ENCODE data around the gene CACNA1S. TPM values are rescaled to one million over a fixed set of nuclear protein-coding genes. Genes with fewer than 3 reads are reported as not detected.

CACNA1S gene
- total RNA-seq, 1 experiment from 2014 or later: not detected

DNA sequence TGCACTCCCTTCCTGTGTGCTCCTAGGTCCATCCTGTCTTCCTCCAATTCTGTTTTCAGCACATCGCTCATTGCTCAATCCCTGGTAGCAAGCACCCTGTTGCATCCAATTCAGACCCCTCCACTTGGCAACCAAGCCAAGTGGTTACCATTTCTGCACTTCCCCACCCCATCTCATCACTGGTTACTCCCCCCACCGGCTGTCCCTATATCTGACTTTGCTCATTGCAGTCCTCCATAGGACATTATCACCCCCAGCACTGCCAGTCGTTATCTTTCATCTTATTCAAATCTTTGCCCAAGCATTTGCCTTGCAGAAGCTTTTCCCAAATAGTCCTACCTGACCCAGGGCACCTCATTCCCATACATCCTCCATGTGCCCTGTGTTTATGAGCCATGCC is 44.1 kb upstream of the CACNA1S start:
- no peak overlapping the region for H3K27ac ChIP-seq (ENCODE audit: low read depth, low read length, poor library complexity, severe bottlenecking)
- intact Hi-C loops (cut with micrococcal nuclease; ENCODE audit: unreplicated experiment): no loop called here
- no peak overlapping the region for H3K4me3 ChIP-seq (ENCODE audit: low read depth, low read length, poor library complexity, severe bottlenecking)
- H3K9me3 ChIP-seq (ENCODE audit: low read depth, low read length, poor library complexity, severe bottlenecking): no peaks in the 10 kb centered on the region
- BruUV-seq (replicated peaks): no TSS peak
- TF ChIP-seq EZH2 (IDR thresholded peaks at IDR 0.05; ENCODE audit: borderline replicate concordance, low read depth, low read length, poor library complexity, severe bottlenecking): no peak
- TF ChIP-seq CTCF (conservative IDR thresholded peaks at IDR 0.05; ENCODE audit: low read depth, low read length): no peak
- ChIA-PET POLR2A (ENCODE audit: low non-redundant PET) (no interaction called here), CTCF (no interaction called here)
- H3K4me1 ChIP-seq (ENCODE audit: insufficient read depth, low read length, poor library complexity, severe bottlenecking): peaks cover 10% of the 10 kb centered on the region
- peaks cover 11% of the 10 kb centered on the region for H3K36me3 ChIP-seq (ENCODE audit: insufficient read depth, low read length, poor library complexity, severe bottlenecking)
- no peak for DNase-seq (ENCODE audit: low spot score)
- H3K27me3 ChIP-seq (replicated peaks; ENCODE audit: insufficient read depth, low read depth, low read length, poor library complexity): no peaks in the 10 kb centered on the region

DNA sequence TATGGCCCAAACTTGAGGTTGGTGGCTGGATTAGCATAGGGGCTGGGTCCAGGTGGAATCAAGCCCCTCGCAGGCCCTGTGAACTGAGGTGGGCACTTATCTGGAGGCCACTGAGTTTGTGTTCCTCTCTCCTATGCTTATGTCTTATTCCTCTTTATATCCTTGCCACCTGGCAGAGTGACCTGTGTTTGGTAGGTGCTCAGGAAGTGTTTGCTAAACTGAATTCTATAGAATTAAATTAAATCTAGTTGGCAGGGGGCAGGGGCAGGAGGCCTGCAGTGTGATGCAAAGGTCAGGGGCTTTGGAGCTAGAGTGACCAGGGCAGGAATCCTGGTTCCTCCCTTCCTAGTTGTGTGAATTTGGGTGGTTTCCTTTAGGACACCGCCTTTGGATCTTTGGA is 43.1 kb upstream of the CACNA1S start:
- CTCF ChIA-PET: no interaction called here
- no peak for DNase-seq (ENCODE audit: low spot score)
- no peak overlapping the region for H3K4me3 ChIP-seq (ENCODE audit: low read depth, low read length, poor library complexity, severe bottlenecking)
- H3K4me1 ChIP-seq (ENCODE audit: insufficient read depth, low read length, poor library complexity, severe bottlenecking): peaks cover 10% of the 10 kb centered on the region
- no peak overlapping the region for H3K27ac ChIP-seq (ENCODE audit: low read depth, low read length, poor library complexity, severe bottlenecking)
- intact Hi-C loops (cut with micrococcal nuclease; ENCODE audit: unreplicated experiment): no loop called here
- no peaks in the 10 kb centered on the region for H3K27me3 ChIP-seq (replicated peaks; ENCODE audit: insufficient read depth, low read depth, low read length, poor library complexity)
- H3K9me3 ChIP-seq (ENCODE audit: low read depth, low read length, poor library complexity, severe bottlenecking): no peaks in the 10 kb centered on the region
- BruUV-seq (replicated peaks): no TSS peak
- peaks cover 21% of the 10 kb centered on the region for H3K36me3 ChIP-seq (ENCODE audit: insufficient read depth, low read length, poor library complexity, severe bottlenecking)
- POLR2A ChIA-PET (ENCODE audit: low non-redundant PET): no interaction called here
- TF ChIP-seq EZH2 (IDR thresholded peaks at IDR 0.05; ENCODE audit: borderline replicate concordance, low read depth, low read length, poor library complexity, severe bottlenecking) (no peak), CTCF (conservative IDR thresholded peaks at IDR 0.05; ENCODE audit: low read depth, low read length) (no peak)

DNA sequence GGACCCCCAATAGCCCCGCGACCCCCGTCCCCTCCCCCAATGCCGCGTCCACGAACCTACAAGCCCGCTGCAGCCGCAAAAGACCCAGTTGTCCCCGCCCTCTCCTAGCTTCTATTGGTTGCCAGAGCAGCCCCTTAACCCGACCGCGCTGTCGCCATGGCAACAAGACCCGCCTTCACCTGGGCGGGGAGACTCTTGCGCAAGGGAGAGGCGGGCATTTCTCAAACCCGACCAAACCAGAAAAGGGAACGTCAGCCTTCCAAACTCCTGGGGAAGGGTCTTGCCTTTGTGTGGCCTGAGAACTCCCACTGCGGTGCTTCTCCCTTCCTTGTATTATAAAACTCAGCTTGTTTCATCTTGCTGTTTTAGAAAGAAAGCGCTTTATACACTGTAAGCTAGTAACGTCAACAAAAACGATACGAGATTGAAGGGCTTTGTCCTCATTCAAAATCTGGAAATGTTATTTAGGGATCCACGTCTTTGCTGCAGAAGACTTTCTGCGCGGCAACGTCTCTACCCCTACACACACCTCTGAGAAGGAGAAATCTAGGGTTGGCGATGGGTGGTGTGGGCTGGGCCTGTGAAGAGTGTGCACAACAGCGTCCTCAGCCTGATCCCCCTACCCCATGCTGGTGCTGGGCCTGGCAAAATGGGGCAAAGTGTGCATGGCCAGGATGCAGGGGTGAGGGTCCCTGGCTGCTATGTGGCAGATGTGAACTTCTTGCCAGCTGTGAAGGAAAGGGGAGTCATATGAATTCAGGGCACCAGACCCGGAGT is 42.4 kb upstream of the CACNA1S start, which contains the start of gene TMEM9:
Gene TMEM9, minus strand, starts transcription at position 86 of the 777 bp plus-strand sequence. CDS start 551 bp downstream, outside the sequence.
- CTCF ChIA-PET: interaction anchor here (0.6 kb wide), 1 partner anchor 139 kb away, joined by 4 read pairs; no protein-coding TSS in a partner anchor
- H3K36me3 ChIP-seq (ENCODE audit: insufficient read depth, low read length, poor library complexity, severe bottlenecking): peaks cover 28% of the 10 kb centered on the region

More for the DNA sequence above, 42.4 kb upstream of the CACNA1S start, which contains the start of gene TMEM9:
- POLR2A ChIA-PET (ENCODE audit: low non-redundant PET): no interaction called here
- peak; percentile 97 for DNase-seq (ENCODE audit: low spot score)
- peak within 1 kb of the TSS; percentile 68 for H3K27ac ChIP-seq (ENCODE audit: low read depth, low read length, poor library complexity, severe bottlenecking)
- intact Hi-C loops (cut with micrococcal nuclease; ENCODE audit: unreplicated experiment): no loop called here
- peak within 1 kb of the TSS; percentile 85 for H3K4me3 ChIP-seq (ENCODE audit: low read depth, low read length, poor library complexity, severe bottlenecking)
- H3K4me1 ChIP-seq (ENCODE audit: insufficient read depth, low read length, poor library complexity, severe bottlenecking): peaks cover 10% of the 10 kb centered on the region
- no peaks in the 10 kb centered on the region for H3K9me3 ChIP-seq (ENCODE audit: low read depth, low read length, poor library complexity, severe bottlenecking)
- H3K27me3 ChIP-seq (replicated peaks; ENCODE audit: insufficient read depth, low read depth, low read length, poor library complexity): no peaks in the 10 kb centered on the region
- TF ChIP-seq CTCF (conservative IDR thresholded peaks at IDR 0.05; ENCODE audit: low read depth, low read length): no peak
- no peak for TF ChIP-seq EZH2 (IDR thresholded peaks at IDR 0.05; ENCODE audit: borderline replicate concordance, low read depth, low read length, poor library complexity, severe bottlenecking)
- no TSS peak for BruUV-seq (replicated peaks)

Measured in A673 (cell line).